Lower lobe of right lung (tissue), 2 donors: ENCODE results near the gene DENND2A. TPM values are rescaled to one million over a fixed set of nuclear protein-coding genes. Genes with fewer than 3 reads are reported as not detected.
"Not testable (repeated sequence)": the region's sequence is repeated elsewhere in the genome, so short reads cannot be mapped to it uniquely, and the experiment has no call there.

ENCODE experiments used
- ATAC-seq, 2 donors: fragments of 200-7000 bp; cut with Tn5 transposase; one replicate each; pipeline ENCODE4 v1.9.1; 2020 to 2022; ENCODE audit warnings: mild to moderate bottlenecking in 2 of 2, moderate library complexity in 2 of 2
- DNase-seq: peaks from one replicate; pipeline ENCODE4 v3.0.0-alpha.2; 2020
- H3K27ac ChIP-seq: fragments of 200-600 bp; one replicate; pipeline ENCODE4 v1.8.0; 2022
- H3K27me3 ChIP-seq: fragments of 200-600 bp; one replicate; pipeline ENCODE4 v1.8.0; 2022; ENCODE audit warnings: low read depth
- H3K36me3 ChIP-seq: fragments of 200-600 bp; one replicate; pipeline ENCODE4 v1.8.0; 2022; ENCODE audit warnings: mild to moderate bottlenecking
- H3K4me1 ChIP-seq: fragments of 200-600 bp; one replicate; pipeline ENCODE4 v1.8.0; 2022
- H3K4me3 ChIP-seq: fragments of 200-600 bp; one replicate; pipeline ENCODE4 v1.8.0; 2022; ENCODE audit warnings: mild to moderate bottlenecking
- H3K9me3 ChIP-seq: fragments of 200-600 bp; one replicate; pipeline ENCODE4 v1.8.0; 2022
- intact Hi-C: fragments of 100-400 bp; cut with DNase I; formaldehyde crosslinking; loops from one replicate; pipeline ENCODE4 v1.11.0; 2022
- total RNA-seq: library from RNA; stranded (reverse); fragmentation: NEBNext Ultra II Directional; extraction: Animal tissue kit (Norgen Biotek cat#: 25700); gene quantifications from one replicate; pipeline ENCODE4 v1.2.1, GENCODE V29; 2021
- TF ChIP-seq, protein P1 (sequence below): fragments of 200-600 bp; IDR thresholded peaks from one replicate; pipeline ENCODE4 v1.8.0; 2022; ENCODE audit warnings: antibody characterized with exemption, mild to moderate bottlenecking
- donor health status: DM: no; HTN: yes; CAD: no; lungs with severe emphysema.

The DENND2A gene
- total RNA-seq, 1 donor from 2014 or later = 19.0 TPM

DNA sequence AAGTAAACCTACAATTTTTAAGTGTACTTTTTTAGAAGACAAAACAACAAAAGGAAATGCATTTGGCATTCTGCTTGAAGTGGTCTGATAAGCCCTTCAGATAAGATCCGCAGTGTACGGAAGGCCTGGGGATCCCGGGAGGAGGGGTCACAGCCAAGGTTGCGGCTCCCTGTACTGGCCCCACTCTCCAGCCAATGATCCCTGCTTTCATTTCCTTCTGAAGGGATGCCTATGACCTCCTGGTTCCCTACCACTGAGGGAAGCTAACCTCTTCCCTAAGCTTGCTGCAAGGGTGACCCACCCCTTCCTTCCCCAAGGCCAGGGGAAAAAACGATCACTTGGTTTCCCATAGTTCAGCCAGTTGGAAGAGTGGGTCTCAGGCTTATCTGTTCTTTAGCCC is 5.3 kb downstream of the DENND2A start:
- intact Hi-C loops = no loop called here
- Histone ChIP-seq H3K27ac (peak overlapping the region; percentile 46), H3K27me3 (peaks cover 31% of the 10 kb centered on the region), H3K9me3 (no peaks in the 10 kb centered on the region), H3K4me3 (no peak overlapping the region), H3K36me3 (no peaks in the 10 kb centered on the region), H3K4me1 (peaks cover 41% of the 10 kb centered on the region)
- DNase-seq (no peak), ATAC-seq (no peak)
- TF ChIP-seq, protein P1, sequence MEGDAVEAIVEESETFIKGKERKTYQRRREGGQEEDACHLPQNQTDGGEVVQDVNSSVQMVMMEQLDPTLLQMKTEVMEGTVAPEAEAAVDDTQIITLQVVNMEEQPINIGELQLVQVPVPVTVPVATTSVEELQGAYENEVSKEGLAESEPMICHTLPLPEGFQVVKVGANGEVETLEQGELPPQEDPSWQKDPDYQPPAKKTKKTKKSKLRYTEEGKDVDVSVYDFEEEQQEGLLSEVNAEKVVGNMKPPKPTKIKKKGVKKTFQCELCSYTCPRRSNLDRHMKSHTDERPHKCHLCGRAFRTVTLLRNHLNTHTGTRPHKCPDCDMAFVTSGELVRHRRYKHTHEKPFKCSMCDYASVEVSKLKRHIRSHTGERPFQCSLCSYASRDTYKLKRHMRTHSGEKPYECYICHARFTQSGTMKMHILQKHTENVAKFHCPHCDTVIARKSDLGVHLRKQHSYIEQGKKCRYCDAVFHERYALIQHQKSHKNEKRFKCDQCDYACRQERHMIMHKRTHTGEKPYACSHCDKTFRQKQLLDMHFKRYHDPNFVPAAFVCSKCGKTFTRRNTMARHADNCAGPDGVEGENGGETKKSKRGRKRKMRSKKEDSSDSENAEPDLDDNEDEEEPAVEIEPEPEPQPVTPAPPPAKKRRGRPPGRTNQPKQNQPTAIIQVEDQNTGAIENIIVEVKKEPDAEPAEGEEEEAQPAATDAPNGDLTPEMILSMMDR = no peak

DNA sequence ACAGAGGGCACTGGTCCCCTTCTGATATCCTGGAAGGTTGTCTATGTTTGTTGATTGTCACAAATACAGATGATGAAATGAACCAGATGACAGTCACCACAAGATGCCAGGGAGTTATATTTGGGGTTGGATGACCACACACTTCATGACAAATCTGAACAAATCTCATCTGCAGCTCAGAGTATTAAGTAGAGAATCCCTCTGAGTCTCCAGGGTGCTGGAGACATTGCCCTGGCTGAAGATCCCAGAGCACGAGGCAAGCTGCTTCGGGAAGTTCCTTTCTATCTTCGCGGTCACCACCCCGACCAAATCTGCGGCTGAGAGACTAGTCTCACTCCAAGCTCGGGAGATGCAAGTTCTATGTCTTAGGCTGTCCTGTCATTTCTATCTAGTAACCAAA is 9.0 kb downstream of the DENND2A start:
- Histone ChIP-seq H3K4me1 (peaks cover 27% of the 10 kb centered on the region), H3K9me3 (no peaks in the 10 kb centered on the region), H3K4me3 (no peak overlapping the region), H3K27me3 (peaks cover 4% of the 10 kb centered on the region), H3K27ac (peak overlapping the region; percentile 31), H3K36me3 (no peaks in the 10 kb centered on the region)
- ATAC-seq (no peak), DNase-seq (no peak)
- TF ChIP-seq, protein P1 = no peak
- intact Hi-C loops = no loop called here

DNA sequence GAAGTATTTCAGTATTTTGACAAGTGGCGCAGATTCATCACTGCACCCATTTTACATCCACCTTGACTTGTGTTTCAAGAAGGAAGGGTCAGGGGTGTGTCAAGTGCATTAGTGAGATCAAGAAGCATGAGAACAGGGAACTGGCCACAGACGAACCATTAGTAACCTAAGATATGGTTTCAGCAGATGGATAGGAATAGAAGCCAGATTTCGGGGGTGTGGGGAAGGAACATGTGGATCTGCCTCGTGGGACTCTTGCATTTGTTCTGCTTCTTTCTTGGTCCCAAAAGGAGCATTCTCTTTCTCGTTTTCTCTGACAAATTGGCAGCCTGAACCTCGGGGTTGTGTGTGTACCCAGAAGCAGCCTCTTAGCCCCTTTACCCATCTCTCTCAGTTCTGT is 9.6 kb downstream of the DENND2A start:
- Histone ChIP-seq H3K4me3 (no peak overlapping the region), H3K36me3 (no peaks in the 10 kb centered on the region), H3K9me3 (no peaks in the 10 kb centered on the region), H3K4me1 (peaks cover 25% of the 10 kb centered on the region), H3K27me3 (peaks cover 1% of the 10 kb centered on the region), H3K27ac (peak overlapping the region; percentile 31)
- ATAC-seq (no peak), DNase-seq (no peak)
- intact Hi-C loops = no loop called here
- TF ChIP-seq, protein P1 = no peak

DNA sequence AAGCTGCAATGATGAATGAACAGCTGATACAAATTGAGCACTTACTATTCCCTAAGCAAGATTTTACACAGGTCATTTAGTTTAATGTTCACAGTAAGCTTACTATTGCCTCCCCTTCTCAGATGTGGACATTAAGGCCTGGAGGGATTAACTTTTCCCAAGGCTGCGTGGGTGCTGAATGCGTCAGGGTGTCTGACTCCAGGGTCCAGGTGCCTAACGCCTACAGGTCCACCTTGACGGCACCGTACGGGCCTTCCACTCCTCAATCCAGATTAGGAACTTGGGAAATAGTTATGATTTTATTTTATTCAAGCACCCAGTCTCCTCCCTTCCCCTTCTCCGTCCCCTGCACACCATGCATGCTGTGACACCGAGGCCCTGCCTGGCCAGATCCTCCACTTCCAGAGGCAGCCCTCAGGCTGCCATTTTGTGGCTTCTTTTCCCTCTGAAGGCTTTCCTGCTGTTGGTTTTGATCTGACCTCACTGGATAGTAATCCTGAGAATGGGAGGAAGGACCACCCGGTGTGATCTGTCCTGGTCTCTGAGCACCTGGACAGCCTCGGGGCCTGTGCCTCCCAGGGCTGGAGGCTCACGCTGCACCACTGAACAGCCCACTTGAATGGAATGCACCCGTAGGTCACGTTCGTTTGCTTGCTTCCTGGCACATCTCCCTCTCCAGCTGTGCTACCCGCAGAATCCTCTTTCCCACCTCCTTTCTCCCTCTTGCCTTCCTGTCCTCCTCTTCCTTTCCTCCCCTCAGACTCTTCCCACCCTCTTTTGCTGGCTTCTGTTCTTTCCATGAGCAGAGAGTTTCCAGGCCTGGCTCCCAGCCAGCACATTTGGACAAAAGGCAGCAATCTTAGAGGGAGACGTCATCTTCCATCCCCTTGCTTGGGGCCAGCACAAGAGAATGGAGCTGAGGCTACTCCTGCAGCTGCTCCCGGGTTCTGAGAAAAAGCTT is 14.4 kb downstream of the DENND2A start:
- Histone ChIP-seq H3K27me3 (no peaks in the 10 kb centered on the region), H3K4me1 (peaks cover 14% of the 10 kb centered on the region), H3K36me3 (no peaks in the 10 kb centered on the region), H3K9me3 (no peaks in the 10 kb centered on the region), H3K27ac (peak overlapping the region; percentile 56), H3K4me3 (no peak overlapping the region)
- peak; percentile 57 to 66 for ATAC-seq
- DNase-seq = peak; percentile 64
- intact Hi-C loops = no loop called here
- TF ChIP-seq, protein P1 = no peak

DNA sequence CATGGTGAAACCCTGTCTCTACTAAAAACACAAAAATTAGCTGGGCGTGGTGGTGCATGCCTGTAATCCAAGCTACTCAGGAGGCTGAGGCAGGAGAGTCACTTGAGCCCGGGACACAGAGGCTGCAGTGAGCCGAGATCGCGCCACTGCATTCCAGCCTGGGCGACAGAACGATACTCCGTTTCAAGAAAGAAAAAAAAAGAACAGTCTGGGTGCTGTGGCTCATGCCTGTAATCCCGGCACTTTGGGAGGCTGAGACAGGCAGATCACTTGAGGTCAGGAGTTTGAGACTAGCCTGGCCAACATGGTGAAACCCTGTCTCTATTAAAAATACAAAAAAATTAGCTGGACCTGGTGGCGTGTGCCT is 15.4 kb downstream of the DENND2A start:
- H3K27ac ChIP-seq = not testable (repeated sequence)

More for the DNA sequence above, 15.4 kb downstream of the DENND2A start:
- intact Hi-C loops, H3K36me3 ChIP-seq, H3K27me3 ChIP-seq, DNase-seq, ATAC-seq, H3K4me1 ChIP-seq, H3K9me3 ChIP-seq, H3K4me3 ChIP-seq: not testable (repeated sequence)
